OCI-LY3 (cell line): ENCODE data around the gene KCTD5.

Experiments
- H2AFZ ChIP-seq: fragments of 200-600, 300-600 bp; shearing (Covaris generic); 2 replicates; pipeline ENCODE4 v1.6.0; 2014; ENCODE audit warnings: antibody characterized with exemption, low read depth, low read length
- H3K27ac ChIP-seq: fragments of 200-600, 300-600 bp; sonication (generic); 2 replicates; pipeline ENCODE4 v1.5.1; 2014; ENCODE audit warnings: mild to moderate bottlenecking, low read length, moderate library complexity, mixed read lengths
- H3K27me3 ChIP-seq: fragments of 200-600, 300-600 bp; sonication (generic); 2 replicates; pipeline ENCODE4 v1.6.1; 2014; ENCODE audit warnings: low read depth, low read length, mixed read lengths
- H3K36me3 ChIP-seq: fragments of 200-600, 300-600 bp; sonication (generic); replicated peaks from 2 replicates; pipeline ENCODE3; 2014; ENCODE audit warnings: low read depth, low read length, mixed read lengths
- H3K4me1 ChIP-seq: fragments of 300-600, 200-600 bp; sonication (generic); 2 replicates; pipeline ENCODE4 v1.6.1; 2014; ENCODE audit warnings: low read length, mixed read lengths
- H3K4me2 ChIP-seq: fragments of 200-600, 300-600 bp; sonication (generic); 2 replicates; pipeline ENCODE4 v1.6.1; 2014; ENCODE audit warnings: low read length, mixed read lengths
- H3K4me3 ChIP-seq: fragments of 300-600, 200-600 bp; sonication (generic); 2 replicates; pipeline ENCODE4 v1.5.1; 2014; ENCODE audit warnings: antibody characterized with exemption, mild to moderate bottlenecking, low read length, moderate library complexity
- H3K79me2 ChIP-seq: fragments of 300-600, 200-600 bp; shearing (Covaris generic); 2 replicates; pipeline ENCODE4 v1.6.1; 2014; ENCODE audit warnings: mild to moderate bottlenecking, low read length, mixed read lengths
- H3K9ac ChIP-seq: fragments of 300-600, 200-600 bp; shearing (Covaris generic); 2 replicates; pipeline ENCODE4 v1.6.0; 2014; ENCODE audit warnings: mild to moderate bottlenecking, low read length, moderate library complexity
- H3K9me3 ChIP-seq: fragments of 200-600, 300-600 bp; shearing (Covaris generic); 2 replicates; pipeline ENCODE4 v1.6.1; 2014; ENCODE audit warnings: low read length, mixed read lengths; ENCODE audit not compliant: insufficient read depth
- H4K20me1 ChIP-seq: fragments of 200-600, 300-600 bp; sonication (generic); 2 replicates; pipeline ENCODE4 v1.6.1; 2016; ENCODE audit warnings: low read length, mixed read lengths; ENCODE audit not compliant: insufficient read depth
- EZH2phosphoT487 ChIP-seq: fragments of 200-600 bp; shearing (Covaris generic); IDR thresholded peaks from 2 replicates; pipeline ENCODE4 v1.6.1; 2018; ENCODE audit warnings: antibody characterized with exemption, mixed run types, low read depth
- TF ChIP-seq, protein P1 (sequence below): fragments of 200-600, 300-600 bp; sonication (generic); IDR thresholded peaks from 2 replicates; pipeline ENCODE4 v1.5.1; 2014; ENCODE audit warnings: antibody characterized with exemption, low read length, low read depth

The KCTD5 gene

GRCh38 chr16:2757344-2757743, 75.0 kb downstream of the KCTD5 start:
- Histone ChIP-seq H3K27ac (no peak overlapping the region), H4K20me1 (peaks cover 87% of the 10 kb centered on the region), H3K27me3 (no peaks in the 10 kb centered on the region), H3K36me3 (peaks cover 88% of the 10 kb centered on the region), H2AFZ (no peak overlapping the region), H3K79me2 (peaks cover 99% of the 10 kb centered on the region), H3K9ac (no peak overlapping the region), H3K4me1 (peaks cover 28% of the 10 kb centered on the region), H3K4me3 (no peak overlapping the region), H3K9me3 (no peaks in the 10 kb centered on the region), H3K4me2 (no peak overlapping the region)
- TF ChIP-seq EZH2phosphoT487: no peak
- TF ChIP-seq, protein P1, sequence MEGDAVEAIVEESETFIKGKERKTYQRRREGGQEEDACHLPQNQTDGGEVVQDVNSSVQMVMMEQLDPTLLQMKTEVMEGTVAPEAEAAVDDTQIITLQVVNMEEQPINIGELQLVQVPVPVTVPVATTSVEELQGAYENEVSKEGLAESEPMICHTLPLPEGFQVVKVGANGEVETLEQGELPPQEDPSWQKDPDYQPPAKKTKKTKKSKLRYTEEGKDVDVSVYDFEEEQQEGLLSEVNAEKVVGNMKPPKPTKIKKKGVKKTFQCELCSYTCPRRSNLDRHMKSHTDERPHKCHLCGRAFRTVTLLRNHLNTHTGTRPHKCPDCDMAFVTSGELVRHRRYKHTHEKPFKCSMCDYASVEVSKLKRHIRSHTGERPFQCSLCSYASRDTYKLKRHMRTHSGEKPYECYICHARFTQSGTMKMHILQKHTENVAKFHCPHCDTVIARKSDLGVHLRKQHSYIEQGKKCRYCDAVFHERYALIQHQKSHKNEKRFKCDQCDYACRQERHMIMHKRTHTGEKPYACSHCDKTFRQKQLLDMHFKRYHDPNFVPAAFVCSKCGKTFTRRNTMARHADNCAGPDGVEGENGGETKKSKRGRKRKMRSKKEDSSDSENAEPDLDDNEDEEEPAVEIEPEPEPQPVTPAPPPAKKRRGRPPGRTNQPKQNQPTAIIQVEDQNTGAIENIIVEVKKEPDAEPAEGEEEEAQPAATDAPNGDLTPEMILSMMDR: no peak
